B cell (primary cell): ENCODE results near the gene EML6. TPM values are rescaled to one million over a fixed set of nuclear protein-coding genes. Genes with fewer than 3 reads are reported as not detected.

Experiments used
- ATAC-seq: fragments of 200-7000 bp; cut with Tn5 transposase; one replicate; pipeline ENCODE4 v1.10.0; 2021; ENCODE audit warnings: low read depth, mild to moderate bottlenecking, moderate number of reproducible peaks, moderate library complexity
- CTCF ChIA-PET: fragments of 350-600 bp; sonication (Branson Sonifier 250); formaldehyde crosslinking; loops from one replicate; lab custom pipeline; 2021; ENCODE audit warnings: antibody characterized with exemption, inconsistent platforms; lab: Charles Lee
- POLR2A ChIA-PET: fragments of 350-600 bp; sonication (Branson Sonifier 250); formaldehyde crosslinking; loops from one replicate; lab custom pipeline; 2021; ENCODE audit warnings: antibody characterized with exemption; lab: Charles Lee
- DNase-seq: peaks from one replicate; pipeline ENCODE4 v3.0.0; 2013
- H2AFZ ChIP-seq: 2 replicates; pipeline ENCODE4 v1.6.1; 2012; ENCODE audit warnings: mild to moderate bottlenecking, low read depth, low read length; ENCODE audit not compliant: insufficient read depth, poor library complexity, severe bottlenecking
- H3K27ac ChIP-seq, 2 donors: 1 replicate in 1 of 2; 2 replicates in 1 of 2; pipeline ENCODE4 v1.5.1; 2012 to 2013; ENCODE audit warnings: low read length in 2 of 2, mild to moderate bottlenecking in 2 of 2, moderate library complexity in 1 of 2
- H3K27me3 ChIP-seq, 4 experiments: fragments of 200-600 bp in 1 of 4; sonication (generic) in 1 of 4; replicated peaks in 1 of 4; 1 replicate in 2 of 4; 2 replicates in 2 of 4; pipeline versions ENCODE4 v1.6.1 to v1.7.0; 2013 to 2016; ENCODE audit warnings: low read length in 3 of 4, mild to moderate bottlenecking in 2 of 4, mixed read lengths in 1 of 4, moderate library complexity in 1 of 4; ENCODE audit not compliant: insufficient read depth in 4 of 4, control insufficient read depth in 3 of 4; ENCODE audit errors: control extremely low read depth in 1 of 4
- H3K36me3 ChIP-seq, 2 experiments: replicated peaks in 1 of 2; 1 replicate in 1 of 2; 2 replicates in 1 of 2; pipeline versions ENCODE4 v1.6.1 to v1.7.1; 2013; ENCODE audit warnings: low read length in 1 of 2; ENCODE audit not compliant: insufficient read depth in 2 of 2, control insufficient read depth in 1 of 2; ENCODE audit errors: control extremely low read depth in 1 of 2, extremely low read depth in 1 of 2
- H3K4me1 ChIP-seq, 2 donors: fragments of 200-600 bp in 1 of 2; sonication (generic) in 1 of 2; 1 replicate in 1 of 2; 2 replicates in 1 of 2; pipeline versions ENCODE4 v1.5.1 to v1.6.1; 2013 to 2017; ENCODE audit warnings: low read length in 2 of 2; ENCODE audit not compliant: control insufficient read depth in 2 of 2, insufficient read depth in 2 of 2
- H3K4me2 ChIP-seq: replicated peaks from 2 replicates; pipeline ENCODE3; 2012; ENCODE audit warnings: mild to moderate bottlenecking, low read depth, low read length; ENCODE audit not compliant: poor library complexity, severe bottlenecking
- H3K4me3 ChIP-seq, 5 experiments: fragments of 200-600 bp in 1 of 5; sonication (generic) in 1 of 5; 1 replicate in 3 of 5; 2 replicates in 2 of 5; pipeline versions ENCODE4 v1.5.1 to v1.7.0; 2011 to 2016; ENCODE audit warnings: low read length in 4 of 5, mild to moderate bottlenecking in 4 of 5, low read depth in 2 of 5, control low read depth in 1 of 5, moderate library complexity in 1 of 5; ENCODE audit not compliant: insufficient read depth in 1 of 5; ENCODE audit errors: control extremely low read depth in 1 of 5, extremely low read depth in 1 of 5
- H3K79me2 ChIP-seq: fragments of 200-600 bp; sonication (generic); one replicate; pipeline ENCODE4 v1.6.0; 2016; ENCODE audit warnings: low read length; ENCODE audit not compliant: control insufficient read depth, insufficient read depth
- H3K9ac ChIP-seq: fragments of 200-600 bp; sonication (generic); 2 replicates; pipeline ENCODE4 v1.6.1; 2017; ENCODE audit warnings: mild to moderate bottlenecking, low read length, moderate library complexity
- H3K9me3 ChIP-seq, 3 donors: one replicate each; pipeline versions ENCODE4 v1.6.1 to v1.7.1; 2013; ENCODE audit warnings: low read length in 2 of 3; ENCODE audit not compliant: control insufficient read depth in 2 of 3, insufficient read depth in 1 of 3; ENCODE audit errors: control extremely low read depth in 1 of 3
- H4K20me1 ChIP-seq: 2 replicates; pipeline ENCODE4 v1.6.0; 2012; ENCODE audit warnings: mild to moderate bottlenecking, low read length; ENCODE audit not compliant: insufficient read depth, control insufficient read depth, poor library complexity, severe bottlenecking
- H3K27ac Mint-ChIP-seq: one replicate; pipeline ENCODE4 v1.8.0; 2021; ENCODE audit warnings: mixed read lengths
- H3K27me3 Mint-ChIP-seq: one replicate; pipeline ENCODE4 v1.8.0; 2021; ENCODE audit warnings: mixed read lengths
- H3K4me1 Mint-ChIP-seq: one replicate; pipeline ENCODE4 v1.8.0; 2021; ENCODE audit warnings: mixed read lengths
- H3K4me3 Mint-ChIP-seq: one replicate; pipeline ENCODE4 v1.8.0; 2021; ENCODE audit warnings: mixed read lengths
- H3K9me3 Mint-ChIP-seq: one replicate; pipeline ENCODE4 v1.8.0; 2022; ENCODE audit warnings: mixed read lengths; ENCODE audit not compliant: insufficient read depth
- CTCF ChIP-seq: fragments of 200-600 bp; IDR thresholded peaks from one replicate; pipeline ENCODE4 v1.8.0; 2022; ENCODE audit warnings: antibody characterized with exemption, mild to moderate bottlenecking
- EZH2 ChIP-seq: IDR thresholded peaks from 2 replicates; pipeline ENCODE4 v1.6.1; 2012; ENCODE audit warnings: borderline replicate concordance, low read depth, mild to moderate bottlenecking, moderate library complexity, low read length; ENCODE audit not compliant: insufficient read depth, poor library complexity, severe bottlenecking
- WGBS: methylation state at CpG from one replicate; pipeline ENCODE4 v1.1.5; 2013; ENCODE audit warnings: missing lambda C conversion rate; ENCODE audit not compliant: insufficient coverage; 5-methylcytosine and 5-hydroxymethylcytosine counted together
- intact Hi-C: fragments of 100-400 bp; cut with micrococcal nuclease; formaldehyde crosslinking; loops from one replicate; pipeline ENCODE4 v1.10.0; 2022
- polyA plus RNA-seq: library from polyadenylated mRNA; depleted of rRNA; stranded (reverse); fragments of >200 nt; gene quantifications from 2 replicates; pipeline ENCODE4 v1.2.3, GENCODE V29; 2012
- total RNA-seq, 2 donors: library from RNA; stranded (reverse); fragments of 120-200 nt in 1 of 2; gene quantifications; 1 replicate in 1 of 2; 2 replicates in 1 of 2; pipeline versions ENCODE4 v1.2.3 to v1.2.4, GENCODE V29; 2013 to 2022

The EML6 gene
- total and polyA plus RNA-seq, 2 donors (not counting 1 experiment from before 2014, with no cell fraction given), result 42.5 to 53.7 TPM

DNA sequence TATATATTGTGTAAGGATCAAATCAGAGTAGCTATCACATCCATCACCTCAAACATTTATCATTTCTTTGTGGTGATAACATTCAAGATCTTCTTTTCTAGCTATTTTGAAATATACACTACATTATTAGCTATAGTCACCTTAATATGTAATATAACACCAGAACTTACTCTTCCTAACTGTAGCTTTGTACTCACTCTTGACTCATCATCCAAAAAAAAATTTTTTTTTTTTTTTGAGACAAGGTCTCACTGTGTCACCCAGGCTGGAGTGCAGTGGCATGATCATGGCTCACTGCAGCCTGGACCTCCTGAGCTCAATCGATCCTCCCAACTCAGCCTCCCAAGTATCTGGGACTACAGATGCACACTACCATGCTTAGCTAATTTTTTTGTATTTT, 153.3 kb downstream of the EML6 start:
- no peak for ATAC-seq
- H2AFZ ChIP-seq, result no peak overlapping the region
- Mint-ChIP-seq H3K27ac (no peak overlapping the region), H3K27me3 (no peaks in the 10 kb centered on the region), H3K4me1 (no peaks in the 10 kb centered on the region), H3K9me3 (no peaks in the 10 kb centered on the region), H3K4me3 (no peak overlapping the region)
- H3K27ac ChIP-seq, result no peak overlapping the region
- H3K9me3 ChIP-seq, result no peaks in the 10 kb centered on the region
- H3K4me3 ChIP-seq, result no peak overlapping the region
- no peaks in the 10 kb centered on the region for H3K36me3 ChIP-seq
- H3K4me2 ChIP-seq, result no peak overlapping the region
- no peaks in the 10 kb centered on the region for H4K20me1 ChIP-seq
- TF ChIP-seq CTCF, result no peak
- no peak for TF ChIP-seq EZH2
- ChIA-PET CTCF (interaction anchor here (2.7 kb wide), 1 partner anchor 38 kb away, joined by 7 read pairs; no protein-coding TSS in a partner anchor), POLR2A (no interaction called here)
- intact Hi-C loops, result no loop called here
- H3K9ac ChIP-seq, result no peak overlapping the region
- no peaks in the 10 kb centered on the region for H3K79me2 ChIP-seq
- no CpG with 5 or more reads among the region's 1 CpG for WGBS
- no peaks in the 10 kb centered on the region for H3K27me3 ChIP-seq
- no peaks in the 10 kb centered on the region for H3K4me1 ChIP-seq
- no peak for DNase-seq

- Histone ChIP-seq H3K79me2 (no peaks in the 10 kb centered on the region), H3K4me1 (no peaks in the 10 kb centered on the region), H3K36me3 (no peaks in the 10 kb centered on the region), H3K4me2 (no peak overlapping the region), H2AFZ (no peak overlapping the region), H3K27me3 (no peaks in the 10 kb centered on the region), H3K9me3 (no peaks in the 10 kb centered on the region), H3K4me3 (no peak overlapping the region), H4K20me1 (no peaks in the 10 kb centered on the region), H3K27ac (no peak overlapping the region), H3K9ac (no peak overlapping the region)
- Mint-ChIP-seq H3K4me3 (no peak overlapping the region), H3K27me3 (no peaks in the 10 kb centered on the region), H3K27ac (no peak overlapping the region), H3K4me1 (no peaks in the 10 kb centered on the region), H3K9me3 (no peaks in the 10 kb centered on the region)
- POLR2A ChIA-PET, result no interaction called here
- intact Hi-C loops, result no loop called here
- DNase-seq (no peak), ATAC-seq (no peak)
- 93% methylated on average over 4 of the region's 4 CpGs for WGBS
- no peak for TF ChIP-seq CTCF
- no peak for TF ChIP-seq EZH2
- CTCF ChIA-PET, result interaction anchor here (2.7 kb wide), 1 partner anchor 39 kb away, joined by 7 read pairs; no protein-coding TSS in a partner anchor
Measured at GRCh38 chr2:54878182-54878581, 154.7 kb downstream of the EML6 start.
